Neural cell (in vitro differentiated cells): ENCODE measurements around the gene FHIT. TPM values are rescaled to one million over a fixed set of nuclear protein-coding genes. Genes with fewer than 3 reads are reported as not detected.

Source experiments
- H2AFZ ChIP-seq: fragments of 200-600, 300-800 bp; sonication (generic), shearing (Covaris generic); 2 replicates; pipeline ENCODE4 v1.6.0; 2014; ENCODE audit warnings: low read depth, mild to moderate bottlenecking, antibody characterized with exemption, low read length, moderate library complexity
- H3F3A ChIP-seq: fragments of 200-600 bp; shearing (Covaris generic); 2 replicates; pipeline ENCODE4 v1.6.1; 2016; ENCODE audit warnings: mild to moderate bottlenecking, moderate library complexity, mixed read lengths, antibody characterized with exemption, low read length; ENCODE audit not compliant: insufficient read depth, poor library complexity, severe bottlenecking
- H3K27ac ChIP-seq: fragments of 200-600, 300-800 bp; sonication (generic), shearing (Covaris generic); 2 replicates; pipeline ENCODE4 v1.5.1; 2014; ENCODE audit warnings: mild to moderate bottlenecking, low read length, moderate library complexity
- H3K27me3 ChIP-seq: fragments of 300-800, 200-600 bp; sonication (generic), shearing (Covaris generic); 2 replicates; pipeline ENCODE4 v1.6.0; 2014; ENCODE audit warnings: mild to moderate bottlenecking, low read depth, low read length, moderate library complexity; ENCODE audit not compliant: insufficient read depth
- H3K36me3 ChIP-seq: fragments of 300-800, 200-600 bp; sonication (generic), shearing (Covaris generic); 2 replicates; pipeline ENCODE4 v1.5.1; 2014; ENCODE audit warnings: mild to moderate bottlenecking, antibody characterized with exemption, low read length, moderate library complexity; ENCODE audit not compliant: insufficient read depth
- H3K4me2 ChIP-seq: fragments of 300-800, 200-600 bp; sonication (generic), shearing (Covaris generic); 2 replicates; pipeline ENCODE4 v1.6.0; 2014; ENCODE audit warnings: mild to moderate bottlenecking, low read length
- H3K4me3 ChIP-seq: fragments of 300-800, 200-600 bp; sonication (generic), shearing (Covaris generic); 2 replicates; pipeline ENCODE4 v1.5.1; 2014; ENCODE audit warnings: mild to moderate bottlenecking, low read length, moderate library complexity
- H3K79me2 ChIP-seq: fragments of 200-600 bp; shearing (Covaris generic); replicated peaks from 2 replicates; pipeline ENCODE4 v1.6.0; 2014; ENCODE audit warnings: mild to moderate bottlenecking, low read length, moderate library complexity; ENCODE audit not compliant: insufficient read depth
- H3K9ac ChIP-seq: fragments of 300-800, 200-600 bp; sonication (generic), shearing (Covaris generic); 2 replicates; pipeline ENCODE4 v1.6.1; 2016; ENCODE audit warnings: mild to moderate bottlenecking, low read length, mixed read lengths
- H3K9me2 ChIP-seq: fragments of 200-600 bp; shearing (Covaris generic); 2 replicates; pipeline ENCODE4 v1.6.1; 2016; ENCODE audit warnings: mild to moderate bottlenecking, low read length, mixed read lengths; ENCODE audit not compliant: insufficient read depth
- H3K9me3 ChIP-seq: fragments of 200-600, 300-800 bp; sonication (generic), shearing (Covaris generic); 2 replicates; pipeline ENCODE4 v1.6.1; 2016; ENCODE audit warnings: mild to moderate bottlenecking, mixed run types, low read length, moderate library complexity, mixed read lengths
- H4K20me1 ChIP-seq: fragments of 200-600 bp; shearing (Covaris generic); 2 replicates; pipeline ENCODE4 v1.6.1; 2016; ENCODE audit warnings: mild to moderate bottlenecking, mixed run types; ENCODE audit not compliant: insufficient read depth
- EP300 ChIP-seq: fragments of 450-650 bp; conservative IDR thresholded peaks from 2 replicates; pipeline ENCODE4 v1.6.1; 2014; ENCODE audit warnings: antibody characterized with exemption, mild to moderate bottlenecking, moderate library complexity; ENCODE audit not compliant: poor library complexity, severe bottlenecking
- EZH2 ChIP-seq: fragments of 200-600, 300-800 bp; shearing (Covaris generic), sonication (generic); IDR thresholded peaks from 2 replicates; pipeline ENCODE4 v1.6.1; 2014; ENCODE audit warnings: antibody characterized with exemption, low read length, borderline replicate concordance, mild to moderate bottlenecking; ENCODE audit not compliant: insufficient read depth, poor library complexity, severe bottlenecking
- MXI1 ChIP-seq: fragments of 450-650 bp; conservative IDR thresholded peaks from 2 replicates; pipeline ENCODE4 v1.6.1; 2014; ENCODE audit warnings: antibody characterized with exemption, mild to moderate bottlenecking; ENCODE audit not compliant: poor library complexity, severe bottlenecking
- POLR2AphosphoS5 ChIP-seq: IDR thresholded peaks from 2 replicates; pipeline ENCODE4 v1.6.1; 2012
- RAD21 ChIP-seq: fragments of 450-650 bp; conservative IDR thresholded peaks from 2 replicates; pipeline ENCODE4 v1.6.1; 2014; ENCODE audit warnings: antibody characterized with exemption, mild to moderate bottlenecking, moderate library complexity
- REST ChIP-seq: IDR thresholded peaks from 2 replicates; pipeline ENCODE4 v1.6.1; 2012; ENCODE audit warnings: borderline replicate concordance
- SMC3 ChIP-seq: fragments of 450-650 bp; conservative IDR thresholded peaks from 2 replicates; pipeline ENCODE4 v1.6.1; 2014; ENCODE audit warnings: antibody characterized with exemption, mild to moderate bottlenecking, moderate library complexity; ENCODE audit not compliant: poor library complexity
- TAF1 ChIP-seq: IDR thresholded peaks from 2 replicates; pipeline ENCODE4 v1.6.1; 2012; ENCODE audit warnings: low read depth
- polyA plus RNA-seq: library from polyadenylated mRNA; depleted of rRNA; stranded (reverse); fragments of >200 nt; gene quantifications from 2 replicates; pipeline ENCODE4 v1.2.3, GENCODE V29; 2014
- TF ChIP-seq, protein P1 (sequence below): fragments of 450-650 bp; IDR thresholded peaks from 2 replicates; pipeline ENCODE4 v1.5.1; 2014; ENCODE audit warnings: antibody characterized with exemption, mild to moderate bottlenecking, moderate library complexity; ENCODE audit not compliant: poor library complexity, severe bottlenecking

FHIT gene
- polyA plus RNA-seq, 1 donor from 2014 or later = not detected

- H3K9me2 ChIP-seq = no peaks in the 10 kb centered on the region
- H4K20me1 ChIP-seq = no peaks in the 10 kb centered on the region
- no peak overlapping the region for H3K4me3 ChIP-seq
- H3K9me3 ChIP-seq = no peaks in the 10 kb centered on the region
- no peak overlapping the region for H3K4me2 ChIP-seq
- H3K36me3 ChIP-seq = no peaks in the 10 kb centered on the region
- H3K27me3 ChIP-seq = no peaks in the 10 kb centered on the region
- no peak overlapping the region for H2AFZ ChIP-seq
- H3F3A ChIP-seq = no peaks in the 10 kb centered on the region
- H3K9ac ChIP-seq = no peak overlapping the region
- no peaks in the 10 kb centered on the region for H3K79me2 ChIP-seq
- no peak for TF ChIP-seq POLR2AphosphoS5
- TF ChIP-seq RAD21 = no peak
- TF ChIP-seq, protein P1, sequence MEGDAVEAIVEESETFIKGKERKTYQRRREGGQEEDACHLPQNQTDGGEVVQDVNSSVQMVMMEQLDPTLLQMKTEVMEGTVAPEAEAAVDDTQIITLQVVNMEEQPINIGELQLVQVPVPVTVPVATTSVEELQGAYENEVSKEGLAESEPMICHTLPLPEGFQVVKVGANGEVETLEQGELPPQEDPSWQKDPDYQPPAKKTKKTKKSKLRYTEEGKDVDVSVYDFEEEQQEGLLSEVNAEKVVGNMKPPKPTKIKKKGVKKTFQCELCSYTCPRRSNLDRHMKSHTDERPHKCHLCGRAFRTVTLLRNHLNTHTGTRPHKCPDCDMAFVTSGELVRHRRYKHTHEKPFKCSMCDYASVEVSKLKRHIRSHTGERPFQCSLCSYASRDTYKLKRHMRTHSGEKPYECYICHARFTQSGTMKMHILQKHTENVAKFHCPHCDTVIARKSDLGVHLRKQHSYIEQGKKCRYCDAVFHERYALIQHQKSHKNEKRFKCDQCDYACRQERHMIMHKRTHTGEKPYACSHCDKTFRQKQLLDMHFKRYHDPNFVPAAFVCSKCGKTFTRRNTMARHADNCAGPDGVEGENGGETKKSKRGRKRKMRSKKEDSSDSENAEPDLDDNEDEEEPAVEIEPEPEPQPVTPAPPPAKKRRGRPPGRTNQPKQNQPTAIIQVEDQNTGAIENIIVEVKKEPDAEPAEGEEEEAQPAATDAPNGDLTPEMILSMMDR = no peak
- no peak for TF ChIP-seq EP300
- TF ChIP-seq MXI1 = no peak
- TF ChIP-seq TAF1 = no peak
- no peak for TF ChIP-seq REST
- no peak overlapping the region for H3K27ac ChIP-seq
Observed at GRCh38 chr3:60240492-60240891, 1010.8 kb downstream of the FHIT start.

- H4K20me1 ChIP-seq = no peaks in the 10 kb centered on the region
- H3K9me2 ChIP-seq = no peaks in the 10 kb centered on the region
- H3K27me3 ChIP-seq = no peaks in the 10 kb centered on the region
- no peak overlapping the region for H2AFZ ChIP-seq
- no peak overlapping the region for H3K4me2 ChIP-seq
- TF ChIP-seq SMC3 (no peak), RAD21 (no peak), POLR2AphosphoS5 (no peak), TAF1 (no peak), MXI1 (no peak), REST (no peak), EZH2 (no peak), EP300 (no peak)
- TF ChIP-seq, protein P1 = no peak
- H3K4me3 ChIP-seq = no peak overlapping the region
- H3K27ac ChIP-seq = no peak overlapping the region
- no peaks in the 10 kb centered on the region for H3K79me2 ChIP-seq
- no peaks in the 10 kb centered on the region for H3K36me3 ChIP-seq
- H3K9ac ChIP-seq = no peak overlapping the region
- no peaks in the 10 kb centered on the region for H3K9me3 ChIP-seq
- no peaks in the 10 kb centered on the region for H3F3A ChIP-seq
Observed at GRCh38 chr3:60238550-60238949, 1012.7 kb downstream of the FHIT start.
